GM23338 (cell line): ENCODE results near the gene COL4A6. TPM values are rescaled to one million over a fixed set of nuclear protein-coding genes. Genes with fewer than 3 reads are reported as not detected.

Source experiments
- ATAC-seq: fragments of 200-7000 bp; cut with Tn5 transposase; 3 replicates; pipeline ENCODE4 v1.9.1; 2020
- DNase-seq: peaks from one replicate; pipeline ENCODE4 v3.0.0-alpha.2; 2015; ENCODE audit warnings: low spot score
- H2AFZ ChIP-seq: fragments of 200-600 bp; sonication (generic); 2 replicates; pipeline ENCODE4 v1.8.0; 2016; ENCODE audit warnings: antibody characterized with exemption, mild to moderate bottlenecking, moderate library complexity
- H3F3A ChIP-seq: fragments of 200-600 bp; sonication (generic); replicated peaks from 2 replicates; pipeline ENCODE4 v1.8.0; 2017; ENCODE audit warnings: antibody characterized with exemption, mixed run types, low read depth
- H3K27ac ChIP-seq: fragments of 200-600 bp; sonication (generic); 2 replicates; pipeline ENCODE4 v1.6.1; 2016; ENCODE audit warnings: low read depth
- H3K27me3 ChIP-seq: fragments of 200-600 bp; sonication (generic); 2 replicates; pipeline ENCODE4 v1.8.0; 2016; ENCODE audit warnings: mild to moderate bottlenecking, mixed run types, moderate library complexity; ENCODE audit not compliant: insufficient read depth
- H3K36me3 ChIP-seq: fragments of 200-600 bp; sonication (generic); 2 replicates; pipeline ENCODE4 v1.8.0; 2016; ENCODE audit warnings: mild to moderate bottlenecking; ENCODE audit not compliant: insufficient read depth
- H3K4me1 ChIP-seq: fragments of 200-600 bp; sonication (generic); 2 replicates; pipeline ENCODE4 v1.8.0; 2016; ENCODE audit warnings: mild to moderate bottlenecking, moderate library complexity; ENCODE audit not compliant: insufficient read depth
- H3K4me2 ChIP-seq: fragments of 200-600 bp; sonication (generic); 2 replicates; pipeline ENCODE4 v1.7.1; 2017; ENCODE audit warnings: mixed run types
- H3K4me3 ChIP-seq: fragments of 200-600 bp; sonication (generic); 2 replicates; pipeline ENCODE4 v1.6.1; 2016; ENCODE audit warnings: mixed run types
- H3K79me2 ChIP-seq: fragments of 200-600 bp; sonication (generic); replicated peaks from 2 replicates; pipeline ENCODE4 v1.8.0; 2017; ENCODE audit warnings: mild to moderate bottlenecking; ENCODE audit not compliant: insufficient read depth
- H3K9me2 ChIP-seq: fragments of 200-600 bp; sonication (generic); 2 replicates; pipeline ENCODE4 v1.8.0; 2017; ENCODE audit not compliant: insufficient read depth
- H4K20me1 ChIP-seq: fragments of 200-600 bp; sonication (generic); replicated peaks from 2 replicates; pipeline ENCODE4 v1.8.0; 2017; ENCODE audit warnings: mild to moderate bottlenecking; ENCODE audit not compliant: insufficient read depth
- H3K27ac Mint-ChIP-seq: 2 replicates; pipeline ENCODE4 v1.8.0; 2020; ENCODE audit warnings: inconsistent platforms, mild to moderate bottlenecking, moderate library complexity, mixed read lengths
- H3K27me3 Mint-ChIP-seq: 3 replicates; pipeline ENCODE4 v1.8.0; 2022; ENCODE audit warnings: low read depth, mild to moderate bottlenecking, moderate library complexity, mixed read lengths, inconsistent platforms; ENCODE audit not compliant: insufficient read depth, poor library complexity
- H3K36me3 Mint-ChIP-seq: 3 replicates; pipeline ENCODE4 v1.8.0; 2021; ENCODE audit warnings: low read depth, mild to moderate bottlenecking, inconsistent platforms, moderate library complexity, mixed read lengths
- H3K4me1 Mint-ChIP-seq: 3 replicates; pipeline ENCODE4 v1.8.0; 2020; ENCODE audit warnings: mild to moderate bottlenecking, inconsistent platforms, mixed read lengths
- H3K4me3 Mint-ChIP-seq: 3 replicates; pipeline ENCODE4 v1.8.0; 2021; ENCODE audit warnings: moderate library complexity, mild to moderate bottlenecking, inconsistent platforms, mixed read lengths
- H3K9me3 Mint-ChIP-seq: 3 replicates; pipeline ENCODE4 v1.8.0; 2020; ENCODE audit warnings: moderate library complexity, mild to moderate bottlenecking, inconsistent platforms, mixed read lengths
- CREB1 ChIP-seq: fragments of 250-450 bp; sonication (Bioruptor Pico); IDR thresholded peaks from 2 replicates; pipeline ENCODE4 v1.5.0; 2020; ENCODE audit warnings: low read depth, mild to moderate bottlenecking, moderate library complexity
- EZH2 ChIP-seq: fragments of 200-600 bp; sonication (generic); IDR thresholded peaks from one replicate; pipeline ENCODE4 v1.8.0; 2017; ENCODE audit warnings: antibody characterized with exemption, mild to moderate bottlenecking, low read depth; ENCODE audit not compliant: unreplicated experiment
- EZH2phosphoT487 ChIP-seq: fragments of 200-600 bp; sonication (generic); IDR thresholded peaks from one replicate; pipeline ENCODE4 v1.8.1; 2018; ENCODE audit warnings: antibody characterized with exemption; ENCODE audit not compliant: unreplicated experiment
- JUNB ChIP-seq: IDR thresholded peaks from one replicate; pipeline ENCODE4 v1.6.1; 2016; ENCODE audit warnings: antibody characterized with exemption; ENCODE audit not compliant: unreplicated experiment
- NANOG ChIP-seq: IDR thresholded peaks from 2 replicates; pipeline ENCODE4 v1.6.1; 2016; ENCODE audit warnings: antibody characterized with exemption, borderline replicate concordance
- POLR2AphosphoS5 ChIP-seq: IDR thresholded peaks from 2 replicates; pipeline ENCODE4 v1.6.1; 2016; ENCODE audit warnings: antibody characterized with exemption, low read depth
- STAT1 ChIP-seq: IDR thresholded peaks from one replicate; pipeline ENCODE4 v1.6.1; 2016; ENCODE audit warnings: antibody characterized with exemption; ENCODE audit not compliant: unreplicated experiment
- ZNF114 ChIP-seq: fragments of 250-450 bp; sonication (Bioruptor Pico); IDR thresholded peaks from 2 replicates; pipeline ENCODE4 v1.5.0; 2020; ENCODE audit warnings: mild to moderate bottlenecking, moderate library complexity
- ZNF331 ChIP-seq: fragments of 250-450 bp; sonication (Bioruptor Pico); IDR thresholded peaks from 2 replicates; pipeline ENCODE4 v1.5.0; 2020; ENCODE audit warnings: low read depth, mild to moderate bottlenecking, moderate library complexity
- polyA plus RNA-seq: library from polyadenylated mRNA; unstranded; fragments of >200 nt; fragmentation: Nextera tagmentation; extraction: Ambion mirVana; gene quantifications from 2 replicates; pipeline ENCODE4 v1.2.1, GENCODE V29; 2016
- total RNA-seq: library from RNA; depleted of rRNA; stranded (reverse); fragments of >200 nt; shearing (Covaris generic); gene quantifications from 2 replicates; pipeline ENCODE4 v1.2.3, GENCODE V29; 2014
- TF ChIP-seq, protein P1 (sequence below): fragments of 250-450 bp; sonication (Bioruptor Pico); IDR thresholded peaks from 2 replicates; pipeline ENCODE4 v1.5.0; 2020; ENCODE audit warnings: mild to moderate bottlenecking, moderate library complexity
- TF ChIP-seq, protein P2 (sequence below), 2 experiments: fragments of 200-600 bp in 1 of 2; sonication (generic) in 1 of 2; conservative IDR thresholded peaks; 2 replicates each; pipeline versions ENCODE4 v1.5.1 to v1.6.1; 2016 to 2017; ENCODE audit warnings: antibody characterized with exemption in 2 of 2, low read depth in 2 of 2, mild to moderate bottlenecking in 2 of 2, moderate library complexity in 1 of 2
- TF ChIP-seq, protein P3 (sequence below): IDR thresholded peaks from 2 replicates; pipeline ENCODE4 v1.6.1; 2016; ENCODE audit warnings: antibody characterized with exemption
- TF ChIP-seq, protein P4 (sequence below): IDR thresholded peaks from one replicate; pipeline ENCODE4 v1.6.1; 2018; ENCODE audit warnings: antibody characterized with exemption; ENCODE audit not compliant: unreplicated experiment

Gene COL4A6
- total and polyA plus RNA-seq, 2 experiments from 2014 or later = 4.1 to 15.2 TPM

DNA sequence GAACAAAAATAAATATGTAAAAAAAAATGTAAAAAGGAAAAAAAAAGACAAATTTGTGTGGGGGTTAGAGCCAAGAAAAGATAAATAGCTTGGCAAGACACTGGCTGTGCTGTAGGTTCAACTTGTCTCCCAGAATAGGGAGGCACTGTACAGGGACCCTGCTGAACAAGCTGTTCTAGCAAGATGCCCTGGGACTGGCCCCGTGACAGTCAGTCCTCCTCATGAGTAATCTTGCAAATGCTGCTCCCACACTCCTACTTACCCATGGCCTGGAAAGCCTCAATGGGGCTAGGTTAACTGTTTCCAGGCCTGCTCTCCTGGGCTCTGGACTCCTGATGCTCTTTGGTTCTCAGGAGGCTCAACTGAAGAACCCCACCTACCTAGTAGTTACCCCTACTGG lies 239.8 kb downstream of the COL4A6 start:
- TF ChIP-seq JUNB = no peak
- TF ChIP-seq CREB1 = no peak
- no peak for TF ChIP-seq EZH2phosphoT487
- no peak for TF ChIP-seq POLR2AphosphoS5
- TF ChIP-seq ZNF114 (CRISPR knock-in tag) = no peak
- TF ChIP-seq STAT1 = no peak
- no peak for TF ChIP-seq ZNF331 (CRISPR knock-in tag)
- TF ChIP-seq, protein P1, sequence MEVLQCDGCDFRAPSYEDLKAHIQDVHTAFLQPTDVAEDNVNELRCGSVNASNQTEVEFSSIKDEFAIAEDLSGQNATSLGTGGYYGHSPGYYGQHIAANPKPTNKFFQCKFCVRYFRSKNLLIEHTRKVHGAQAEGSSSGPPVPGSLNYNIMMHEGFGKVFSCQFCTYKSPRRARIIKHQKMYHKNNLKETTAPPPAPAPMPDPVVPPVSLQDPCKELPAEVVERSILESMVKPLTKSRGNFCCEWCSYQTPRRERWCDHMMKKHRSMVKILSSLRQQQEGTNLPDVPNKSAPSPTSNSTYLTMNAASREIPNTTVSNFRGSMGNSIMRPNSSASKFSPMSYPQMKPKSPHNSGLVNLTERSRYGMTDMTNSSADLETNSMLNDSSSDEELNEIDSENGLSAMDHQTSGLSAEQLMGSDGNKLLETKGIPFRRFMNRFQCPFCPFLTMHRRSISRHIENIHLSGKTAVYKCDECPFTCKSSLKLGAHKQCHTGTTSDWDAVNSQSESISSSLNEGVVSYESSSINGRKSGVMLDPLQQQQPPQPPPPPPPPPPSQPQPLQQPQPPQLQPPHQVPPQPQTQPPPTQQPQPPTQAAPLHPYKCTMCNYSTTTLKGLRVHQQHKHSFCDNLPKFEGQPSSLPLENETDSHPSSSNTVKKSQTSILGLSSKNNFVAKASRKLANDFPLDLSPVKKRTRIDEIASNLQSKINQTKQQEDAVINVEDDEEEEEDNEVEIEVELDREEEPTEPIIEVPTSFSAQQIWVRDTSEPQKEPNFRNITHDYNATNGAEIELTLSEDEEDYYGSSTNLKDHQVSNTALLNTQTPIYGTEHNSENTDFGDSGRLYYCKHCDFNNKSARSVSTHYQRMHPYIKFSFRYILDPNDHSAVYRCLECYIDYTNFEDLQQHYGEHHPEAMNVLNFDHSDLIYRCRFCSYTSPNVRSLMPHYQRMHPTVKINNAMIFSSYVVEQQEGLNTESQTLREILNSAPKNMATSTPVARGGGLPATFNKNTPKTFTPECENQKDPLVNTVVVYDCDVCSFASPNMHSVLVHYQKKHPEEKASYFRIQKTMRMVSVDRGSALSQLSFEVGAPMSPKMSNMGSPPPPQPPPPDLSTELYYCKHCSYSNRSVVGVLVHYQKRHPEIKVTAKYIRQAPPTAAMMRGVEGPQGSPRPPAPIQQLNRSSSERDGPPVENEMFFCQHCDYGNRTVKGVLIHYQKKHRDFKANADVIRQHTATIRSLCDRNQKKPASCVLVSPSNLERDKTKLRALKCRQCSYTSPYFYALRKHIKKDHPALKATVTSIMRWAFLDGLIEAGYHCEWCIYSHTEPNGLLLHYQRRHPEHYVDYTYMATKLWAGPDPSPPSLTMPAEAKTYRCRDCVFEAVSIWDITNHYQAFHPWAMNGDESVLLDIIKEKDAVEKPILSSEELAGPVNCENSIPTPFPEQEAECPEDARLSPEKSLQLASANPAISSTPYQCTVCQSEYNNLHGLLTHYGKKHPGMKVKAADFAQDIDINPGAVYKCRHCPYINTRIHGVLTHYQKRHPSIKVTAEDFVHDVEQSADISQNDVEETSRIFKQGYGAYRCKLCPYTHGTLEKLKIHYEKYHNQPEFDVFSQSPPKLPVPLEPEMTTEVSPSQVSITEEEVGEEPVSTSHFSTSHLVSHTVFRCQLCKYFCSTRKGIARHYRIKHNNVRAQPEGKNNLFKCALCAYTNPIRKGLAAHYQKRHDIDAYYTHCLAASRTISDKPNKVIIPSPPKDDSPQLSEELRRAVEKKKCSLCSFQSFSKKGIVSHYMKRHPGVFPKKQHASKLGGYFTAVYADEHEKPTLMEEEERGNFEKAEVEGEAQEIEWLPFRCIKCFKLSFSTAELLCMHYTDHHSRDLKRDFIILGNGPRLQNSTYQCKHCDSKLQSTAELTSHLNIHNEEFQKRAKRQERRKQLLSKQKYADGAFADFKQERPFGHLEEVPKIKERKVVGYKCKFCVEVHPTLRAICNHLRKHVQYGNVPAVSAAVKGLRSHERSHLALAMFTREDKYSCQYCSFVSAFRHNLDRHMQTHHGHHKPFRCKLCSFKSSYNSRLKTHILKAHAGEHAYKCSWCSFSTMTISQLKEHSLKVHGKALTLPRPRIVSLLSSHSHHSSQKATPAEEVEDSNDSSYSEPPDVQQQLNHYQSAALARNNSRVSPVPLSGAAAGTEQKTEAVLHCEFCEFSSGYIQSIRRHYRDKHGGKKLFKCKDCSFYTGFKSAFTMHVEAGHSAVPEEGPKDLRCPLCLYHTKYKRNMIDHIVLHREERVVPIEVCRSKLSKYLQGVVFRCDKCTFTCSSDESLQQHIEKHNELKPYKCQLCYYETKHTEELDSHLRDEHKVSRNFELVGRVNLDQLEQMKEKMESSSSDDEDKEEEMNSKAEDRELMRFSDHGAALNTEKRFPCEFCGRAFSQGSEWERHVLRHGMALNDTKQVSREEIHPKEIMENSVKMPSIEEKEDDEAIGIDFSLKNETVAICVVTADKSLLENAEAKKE = no peak
- TF ChIP-seq, protein P2, sequence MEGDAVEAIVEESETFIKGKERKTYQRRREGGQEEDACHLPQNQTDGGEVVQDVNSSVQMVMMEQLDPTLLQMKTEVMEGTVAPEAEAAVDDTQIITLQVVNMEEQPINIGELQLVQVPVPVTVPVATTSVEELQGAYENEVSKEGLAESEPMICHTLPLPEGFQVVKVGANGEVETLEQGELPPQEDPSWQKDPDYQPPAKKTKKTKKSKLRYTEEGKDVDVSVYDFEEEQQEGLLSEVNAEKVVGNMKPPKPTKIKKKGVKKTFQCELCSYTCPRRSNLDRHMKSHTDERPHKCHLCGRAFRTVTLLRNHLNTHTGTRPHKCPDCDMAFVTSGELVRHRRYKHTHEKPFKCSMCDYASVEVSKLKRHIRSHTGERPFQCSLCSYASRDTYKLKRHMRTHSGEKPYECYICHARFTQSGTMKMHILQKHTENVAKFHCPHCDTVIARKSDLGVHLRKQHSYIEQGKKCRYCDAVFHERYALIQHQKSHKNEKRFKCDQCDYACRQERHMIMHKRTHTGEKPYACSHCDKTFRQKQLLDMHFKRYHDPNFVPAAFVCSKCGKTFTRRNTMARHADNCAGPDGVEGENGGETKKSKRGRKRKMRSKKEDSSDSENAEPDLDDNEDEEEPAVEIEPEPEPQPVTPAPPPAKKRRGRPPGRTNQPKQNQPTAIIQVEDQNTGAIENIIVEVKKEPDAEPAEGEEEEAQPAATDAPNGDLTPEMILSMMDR (conservative IDR thresholded peaks at IDR 0.05; ENCODE audit: low read depth in 2 of 2) = no peak
- no peak for TF ChIP-seq EZH2
- no peak for TF ChIP-seq NANOG
- TF ChIP-seq, protein P3, sequence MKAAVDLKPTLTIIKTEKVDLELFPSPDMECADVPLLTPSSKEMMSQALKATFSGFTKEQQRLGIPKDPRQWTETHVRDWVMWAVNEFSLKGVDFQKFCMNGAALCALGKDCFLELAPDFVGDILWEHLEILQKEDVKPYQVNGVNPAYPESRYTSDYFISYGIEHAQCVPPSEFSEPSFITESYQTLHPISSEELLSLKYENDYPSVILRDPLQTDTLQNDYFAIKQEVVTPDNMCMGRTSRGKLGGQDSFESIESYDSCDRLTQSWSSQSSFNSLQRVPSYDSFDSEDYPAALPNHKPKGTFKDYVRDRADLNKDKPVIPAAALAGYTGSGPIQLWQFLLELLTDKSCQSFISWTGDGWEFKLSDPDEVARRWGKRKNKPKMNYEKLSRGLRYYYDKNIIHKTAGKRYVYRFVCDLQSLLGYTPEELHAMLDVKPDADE = no peak
- TF ChIP-seq, protein P4, sequence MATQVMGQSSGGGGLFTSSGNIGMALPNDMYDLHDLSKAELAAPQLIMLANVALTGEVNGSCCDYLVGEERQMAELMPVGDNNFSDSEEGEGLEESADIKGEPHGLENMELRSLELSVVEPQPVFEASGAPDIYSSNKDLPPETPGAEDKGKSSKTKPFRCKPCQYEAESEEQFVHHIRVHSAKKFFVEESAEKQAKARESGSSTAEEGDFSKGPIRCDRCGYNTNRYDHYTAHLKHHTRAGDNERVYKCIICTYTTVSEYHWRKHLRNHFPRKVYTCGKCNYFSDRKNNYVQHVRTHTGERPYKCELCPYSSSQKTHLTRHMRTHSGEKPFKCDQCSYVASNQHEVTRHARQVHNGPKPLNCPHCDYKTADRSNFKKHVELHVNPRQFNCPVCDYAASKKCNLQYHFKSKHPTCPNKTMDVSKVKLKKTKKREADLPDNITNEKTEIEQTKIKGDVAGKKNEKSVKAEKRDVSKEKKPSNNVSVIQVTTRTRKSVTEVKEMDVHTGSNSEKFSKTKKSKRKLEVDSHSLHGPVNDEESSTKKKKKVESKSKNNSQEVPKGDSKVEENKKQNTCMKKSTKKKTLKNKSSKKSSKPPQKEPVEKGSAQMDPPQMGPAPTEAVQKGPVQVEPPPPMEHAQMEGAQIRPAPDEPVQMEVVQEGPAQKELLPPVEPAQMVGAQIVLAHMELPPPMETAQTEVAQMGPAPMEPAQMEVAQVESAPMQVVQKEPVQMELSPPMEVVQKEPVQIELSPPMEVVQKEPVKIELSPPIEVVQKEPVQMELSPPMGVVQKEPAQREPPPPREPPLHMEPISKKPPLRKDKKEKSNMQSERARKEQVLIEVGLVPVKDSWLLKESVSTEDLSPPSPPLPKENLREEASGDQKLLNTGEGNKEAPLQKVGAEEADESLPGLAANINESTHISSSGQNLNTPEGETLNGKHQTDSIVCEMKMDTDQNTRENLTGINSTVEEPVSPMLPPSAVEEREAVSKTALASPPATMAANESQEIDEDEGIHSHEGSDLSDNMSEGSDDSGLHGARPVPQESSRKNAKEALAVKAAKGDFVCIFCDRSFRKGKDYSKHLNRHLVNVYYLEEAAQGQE = no peak
- H3K27ac ChIP-seq = no peak overlapping the region
- no peaks in the 10 kb centered on the region for H3K9me2 ChIP-seq
- Mint-ChIP-seq H3K27me3 (no peaks in the 10 kb centered on the region), H3K4me1 (no peaks in the 10 kb centered on the region), H3K9me3 (no peaks in the 10 kb centered on the region), H3K27ac (no peak overlapping the region), H3K4me3 (no peak overlapping the region), H3K36me3 (no peaks in the 10 kb centered on the region)
- ATAC-seq (no peak), DNase-seq (no peak)
- no peaks in the 10 kb centered on the region for H3K79me2 ChIP-seq
- H3K27me3 ChIP-seq = no peaks in the 10 kb centered on the region
- H3K36me3 ChIP-seq = no peaks in the 10 kb centered on the region
- H3F3A ChIP-seq = no peaks in the 10 kb centered on the region
- no peak overlapping the region for H2AFZ ChIP-seq
- H3K4me1 ChIP-seq = no peaks in the 10 kb centered on the region
- H3K4me3 ChIP-seq = no peak overlapping the region
- H3K4me2 ChIP-seq = no peak overlapping the region
- H4K20me1 ChIP-seq = no peaks in the 10 kb centered on the region
